Measurements from ENCODE around the gene HOXA11.

Gene HOXA11

DNA sequence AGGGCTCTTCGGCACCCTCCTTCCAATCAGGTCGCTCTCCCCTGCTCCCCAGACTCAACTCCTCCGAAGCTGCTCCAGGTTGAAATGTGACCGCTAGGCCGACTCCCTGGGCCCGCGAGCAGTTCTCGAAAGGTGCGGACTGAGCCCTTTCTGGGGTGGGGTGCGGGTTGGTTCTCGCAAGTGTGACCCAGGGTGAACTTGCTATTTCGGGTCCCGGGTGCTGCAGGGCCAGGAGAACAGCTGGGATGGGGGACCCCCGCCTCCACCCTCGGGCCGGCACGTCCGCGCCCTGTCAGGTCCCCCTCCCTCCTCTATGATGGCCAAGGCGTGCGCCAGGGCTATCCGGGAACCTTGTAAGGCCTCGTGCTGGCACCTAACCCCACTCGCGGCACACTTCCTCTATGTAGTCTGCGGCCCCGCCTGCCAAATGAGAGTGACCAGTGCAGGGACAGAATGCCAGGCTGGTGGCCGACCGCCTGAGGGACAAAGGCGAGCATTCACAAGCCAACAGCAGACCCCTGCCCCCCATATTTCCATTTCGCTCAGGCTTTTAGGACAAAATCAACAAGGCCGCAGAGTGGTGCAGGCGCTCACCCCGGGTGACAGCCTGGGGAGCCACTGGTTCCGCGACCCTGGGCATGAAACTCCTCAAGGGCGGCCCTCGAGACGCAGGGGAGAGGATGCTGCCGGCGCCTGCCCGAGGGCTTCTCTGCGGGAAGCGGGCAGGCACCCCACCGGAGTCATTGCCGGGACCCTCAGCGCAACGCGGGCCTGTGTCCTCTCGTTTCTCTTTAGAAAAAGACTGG is 28.6 kb upstream of the HOXA11 start:
- no peak for DNase-seq (ENCODE audit: low read depth)
- H3K4me3 ChIP-seq (ENCODE audit: low read depth, low read length): no peak overlapping the region
- TF ChIP-seq POLR2A (IDR thresholded peaks at IDR 0.05; ENCODE audit: extremely low read depth, insufficient read length) (no peak), MYC (IDR thresholded peaks at IDR 0.05; ENCODE audit: low read depth, low read length) (no peak)
- TF ChIP-seq, protein P1, sequence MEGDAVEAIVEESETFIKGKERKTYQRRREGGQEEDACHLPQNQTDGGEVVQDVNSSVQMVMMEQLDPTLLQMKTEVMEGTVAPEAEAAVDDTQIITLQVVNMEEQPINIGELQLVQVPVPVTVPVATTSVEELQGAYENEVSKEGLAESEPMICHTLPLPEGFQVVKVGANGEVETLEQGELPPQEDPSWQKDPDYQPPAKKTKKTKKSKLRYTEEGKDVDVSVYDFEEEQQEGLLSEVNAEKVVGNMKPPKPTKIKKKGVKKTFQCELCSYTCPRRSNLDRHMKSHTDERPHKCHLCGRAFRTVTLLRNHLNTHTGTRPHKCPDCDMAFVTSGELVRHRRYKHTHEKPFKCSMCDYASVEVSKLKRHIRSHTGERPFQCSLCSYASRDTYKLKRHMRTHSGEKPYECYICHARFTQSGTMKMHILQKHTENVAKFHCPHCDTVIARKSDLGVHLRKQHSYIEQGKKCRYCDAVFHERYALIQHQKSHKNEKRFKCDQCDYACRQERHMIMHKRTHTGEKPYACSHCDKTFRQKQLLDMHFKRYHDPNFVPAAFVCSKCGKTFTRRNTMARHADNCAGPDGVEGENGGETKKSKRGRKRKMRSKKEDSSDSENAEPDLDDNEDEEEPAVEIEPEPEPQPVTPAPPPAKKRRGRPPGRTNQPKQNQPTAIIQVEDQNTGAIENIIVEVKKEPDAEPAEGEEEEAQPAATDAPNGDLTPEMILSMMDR (IDR thresholded peaks at IDR 0.05; ENCODE audit: low read depth, low read length): no peak
- TF ChIP-seq, protein P2, sequence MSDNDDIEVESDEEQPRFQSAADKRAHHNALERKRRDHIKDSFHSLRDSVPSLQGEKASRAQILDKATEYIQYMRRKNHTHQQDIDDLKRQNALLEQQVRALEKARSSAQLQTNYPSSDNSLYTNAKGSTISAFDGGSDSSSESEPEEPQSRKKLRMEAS (IDR thresholded peaks at IDR 0.05; ENCODE audit: low read depth, low read length): no peak

DNA sequence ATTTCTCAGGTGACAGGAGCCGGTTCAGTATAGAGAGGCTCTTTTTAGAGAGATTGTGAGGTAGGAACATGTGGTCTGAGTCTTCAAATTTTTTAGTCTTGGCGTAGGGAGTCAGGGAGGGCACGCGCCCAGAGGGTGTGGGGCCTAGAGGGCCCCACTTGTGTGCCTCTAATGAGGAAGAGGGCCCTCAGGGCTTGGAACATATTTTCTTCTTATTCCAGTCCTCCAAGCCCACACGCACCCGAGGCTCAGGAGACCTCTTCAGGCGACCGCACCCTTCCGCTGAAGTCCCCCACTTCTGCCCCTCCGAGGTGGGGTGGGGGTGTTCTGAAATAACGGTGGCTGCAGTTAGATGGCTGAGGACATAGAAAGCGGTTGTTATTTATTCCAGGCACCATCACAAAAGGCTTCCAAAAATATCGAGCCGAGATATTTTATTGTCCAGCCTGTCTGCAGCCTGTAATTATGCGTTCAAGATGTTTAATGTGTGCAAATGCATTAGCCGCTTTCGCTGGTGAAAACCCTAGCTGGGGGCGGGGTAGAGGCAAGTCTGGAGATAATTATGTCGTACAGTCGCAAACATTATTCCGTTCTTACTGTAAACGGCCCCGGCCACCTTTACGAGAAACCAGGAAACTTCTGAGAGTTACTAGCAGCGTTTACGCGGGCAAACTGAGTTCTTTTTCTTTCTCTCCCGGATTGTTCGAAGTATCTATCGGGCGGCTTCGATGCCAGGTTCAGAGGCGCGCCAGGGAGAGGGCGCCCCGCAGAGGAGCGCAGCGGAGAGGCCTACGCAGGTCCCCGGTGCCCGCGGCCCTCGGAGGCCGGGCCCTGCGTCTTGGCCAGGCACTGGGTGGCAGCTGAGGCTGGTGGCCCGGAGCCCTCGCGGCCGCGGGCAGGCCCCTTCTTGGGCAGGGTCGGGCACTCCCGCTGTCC is 27.7 kb upstream of the HOXA11 start:
- no peak overlapping the region for H3K4me3 ChIP-seq (ENCODE audit: low read depth, low read length)
- TF ChIP-seq, protein P1 (IDR thresholded peaks at IDR 0.05; ENCODE audit: low read depth, low read length): no peak
- TF ChIP-seq, protein P2 (IDR thresholded peaks at IDR 0.05; ENCODE audit: low read depth, low read length): no peak
- no peak for TF ChIP-seq MYC (IDR thresholded peaks at IDR 0.05; ENCODE audit: low read depth, low read length)
- no peak for TF ChIP-seq POLR2A (IDR thresholded peaks at IDR 0.05; ENCODE audit: extremely low read depth, insufficient read length)
- no peak for DNase-seq (ENCODE audit: low read depth)

DNA sequence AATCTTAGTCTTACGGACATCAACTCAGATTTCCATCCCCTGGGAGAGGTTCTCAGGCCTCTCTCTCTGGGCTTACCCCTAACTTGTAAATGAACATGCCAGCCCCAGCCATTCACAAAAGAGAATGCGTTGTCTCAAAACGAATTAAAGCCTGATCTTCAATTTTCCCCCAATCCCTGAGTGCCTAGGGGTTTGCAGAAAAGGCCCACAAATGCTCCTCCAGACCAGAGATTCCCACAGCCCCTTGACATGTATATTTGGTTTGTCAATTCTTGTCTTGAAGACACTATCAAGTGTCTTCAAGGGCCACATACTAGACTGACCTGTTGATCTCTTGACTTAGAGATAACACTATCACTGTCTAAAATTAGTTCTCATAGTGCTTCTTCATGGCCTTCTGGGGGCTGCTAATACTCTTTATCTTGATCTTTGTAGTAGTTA is 26.8 kb upstream of the HOXA11 start:
- TF ChIP-seq, protein P2 (IDR thresholded peaks at IDR 0.05; ENCODE audit: low read depth, low read length): no peak
- TF ChIP-seq, protein P1 (IDR thresholded peaks at IDR 0.05; ENCODE audit: low read depth, low read length): no peak
- no peak for TF ChIP-seq MYC (IDR thresholded peaks at IDR 0.05; ENCODE audit: low read depth, low read length)
- no peak for TF ChIP-seq POLR2A (IDR thresholded peaks at IDR 0.05; ENCODE audit: extremely low read depth, insufficient read length)
- H3K4me3 ChIP-seq (ENCODE audit: low read depth, low read length): no peak overlapping the region
- no peak for DNase-seq (ENCODE audit: low read depth)

DNA sequence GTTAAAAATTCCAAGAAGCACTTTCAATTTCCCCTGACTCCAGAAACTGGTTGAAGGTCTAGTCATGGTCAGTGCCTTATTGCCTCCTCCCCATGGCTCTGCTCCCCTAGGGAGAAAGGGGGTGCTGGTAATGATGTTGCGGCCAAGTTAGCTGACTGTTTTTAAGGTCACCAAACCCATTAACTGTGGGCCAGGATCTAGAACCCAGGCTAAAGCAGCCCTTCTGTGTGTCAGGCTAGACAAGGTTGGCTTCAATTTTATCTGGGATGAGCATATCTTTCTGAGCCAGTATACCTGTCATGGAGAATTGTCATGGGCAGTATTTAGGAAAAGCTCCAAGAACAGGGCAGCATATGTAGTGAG is 26.0 kb upstream of the HOXA11 start:
- TF ChIP-seq, protein P2 (IDR thresholded peaks at IDR 0.05; ENCODE audit: low read depth, low read length): no peak
- no peak for TF ChIP-seq POLR2A (IDR thresholded peaks at IDR 0.05; ENCODE audit: extremely low read depth, insufficient read length)
- no peak for TF ChIP-seq MYC (IDR thresholded peaks at IDR 0.05; ENCODE audit: low read depth, low read length)
- TF ChIP-seq, protein P1 (IDR thresholded peaks at IDR 0.05; ENCODE audit: low read depth, low read length): no peak
- no peak for DNase-seq (ENCODE audit: low read depth)
- no peak overlapping the region for H3K4me3 ChIP-seq (ENCODE audit: low read depth, low read length)

DNA sequence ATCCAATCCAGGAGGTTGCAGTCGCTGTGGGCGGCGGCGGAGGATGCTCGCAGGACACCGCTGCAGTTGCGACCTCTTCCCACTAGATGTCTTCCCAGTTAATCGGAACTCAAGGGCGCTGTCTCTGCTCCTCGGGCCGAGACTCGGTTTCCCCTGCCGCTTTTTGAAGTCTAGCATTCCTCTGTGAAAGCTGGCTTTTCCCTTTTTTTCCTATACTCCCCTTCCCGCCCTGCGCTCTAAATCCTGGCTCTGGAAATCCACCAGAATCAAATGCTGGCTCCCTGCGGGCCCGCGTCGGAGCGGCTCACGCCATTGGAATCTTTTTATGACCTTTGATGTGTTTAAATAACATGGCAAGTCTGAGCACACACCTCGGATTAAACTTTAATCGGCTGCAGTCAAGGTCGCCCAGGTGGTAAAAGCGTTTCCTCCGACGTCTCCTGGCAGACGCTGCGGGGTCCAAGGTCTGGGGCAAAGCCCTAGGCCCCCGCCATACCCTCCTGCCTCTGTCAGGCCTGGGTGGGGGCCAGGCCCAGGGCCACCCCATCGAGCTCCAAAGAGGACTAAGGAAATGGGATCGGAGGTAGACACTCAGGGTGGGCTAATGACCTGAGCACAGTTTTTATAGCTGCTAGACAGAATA is 25.5 kb upstream of the HOXA11 start:
- DNase-seq (ENCODE audit: low read depth): peak; percentile 52
- TF ChIP-seq MYC (IDR thresholded peaks at IDR 0.05; ENCODE audit: low read depth, low read length): no peak
- TF ChIP-seq, protein P1 (IDR thresholded peaks at IDR 0.05; ENCODE audit: low read depth, low read length): peak; percentile 57
- no peak overlapping the region for H3K4me3 ChIP-seq (ENCODE audit: low read depth, low read length)
